Activated CD4-positive, alpha-beta T cell treated with anti-CD3 and anti-CD28 coated beads, Interleukin-2, Interleukin-4, amounts not matched to agents 100 ng/mL and 50 ng/mL, durations not matched to agents 16 hours and 8 hours (primary cell): ENCODE results near the gene RFT1.

Source experiments
- DNase-seq: peaks from one replicate; pipeline ENCODE4 v3.0.0-alpha.2; 2020; ENCODE audit warnings: low spot score

The RFT1 gene

DNA sequence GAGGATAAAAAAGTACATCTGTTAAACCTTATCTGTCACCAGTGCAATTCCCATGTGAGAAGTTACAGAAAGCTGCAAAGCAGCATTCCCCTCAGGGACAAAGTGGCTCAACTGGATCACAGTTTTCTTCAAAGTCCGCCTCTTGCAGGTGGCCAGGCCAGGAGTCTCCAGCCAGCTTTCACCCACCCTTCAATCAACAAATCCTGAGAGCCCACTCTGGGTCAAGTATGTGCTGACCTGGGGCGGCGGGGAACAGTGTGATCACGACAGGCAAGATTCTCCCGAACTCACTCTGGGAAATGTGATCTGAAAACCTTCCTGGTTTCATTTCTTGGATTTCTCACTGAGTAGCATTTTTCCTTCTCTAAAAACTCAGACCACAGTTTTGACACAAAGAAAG, 39.2 kb downstream of the RFT1 start:
- no peak for DNase-seq

DNA sequence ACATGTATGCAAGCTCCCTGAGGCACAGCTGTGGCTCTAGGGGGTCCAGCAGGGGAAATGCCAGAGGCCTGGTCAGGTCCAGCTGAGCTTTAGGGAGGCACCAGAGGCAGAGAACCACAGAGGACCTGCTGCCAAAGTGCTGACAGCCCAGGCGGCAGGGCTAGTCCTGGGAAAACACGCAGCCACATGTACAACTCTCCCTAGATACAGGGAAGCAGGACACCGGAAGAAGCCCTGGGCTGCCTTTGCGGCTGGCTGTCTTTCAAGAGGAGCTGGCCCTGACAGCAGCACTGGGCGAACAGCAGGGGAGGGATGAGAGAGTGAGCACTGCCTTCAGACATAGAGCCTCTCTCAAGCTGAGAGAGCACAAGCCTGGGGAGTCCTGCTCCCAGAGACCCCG, 40.7 kb downstream of the RFT1 start:
- DNase-seq = no peak

DNA sequence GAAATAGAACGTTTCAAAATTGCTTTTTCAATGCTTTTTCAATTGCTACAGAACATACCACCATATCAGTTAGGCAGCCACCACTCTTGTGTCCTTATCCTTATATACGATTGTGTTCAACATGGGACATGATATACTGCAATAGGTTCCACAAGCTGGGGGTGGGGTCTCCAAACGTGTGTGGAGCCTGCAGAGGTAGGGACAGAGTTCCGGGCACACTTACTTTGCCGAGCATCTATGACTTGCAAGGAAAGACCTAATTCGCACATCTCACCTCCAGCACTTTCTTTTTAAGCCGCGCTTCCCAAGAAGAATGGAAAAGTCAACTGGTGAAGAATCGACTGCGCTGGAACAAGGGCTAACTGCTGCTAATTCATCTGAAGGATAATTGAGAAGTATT, 44.8 kb downstream of the RFT1 start:
- no peak for DNase-seq

DNA sequence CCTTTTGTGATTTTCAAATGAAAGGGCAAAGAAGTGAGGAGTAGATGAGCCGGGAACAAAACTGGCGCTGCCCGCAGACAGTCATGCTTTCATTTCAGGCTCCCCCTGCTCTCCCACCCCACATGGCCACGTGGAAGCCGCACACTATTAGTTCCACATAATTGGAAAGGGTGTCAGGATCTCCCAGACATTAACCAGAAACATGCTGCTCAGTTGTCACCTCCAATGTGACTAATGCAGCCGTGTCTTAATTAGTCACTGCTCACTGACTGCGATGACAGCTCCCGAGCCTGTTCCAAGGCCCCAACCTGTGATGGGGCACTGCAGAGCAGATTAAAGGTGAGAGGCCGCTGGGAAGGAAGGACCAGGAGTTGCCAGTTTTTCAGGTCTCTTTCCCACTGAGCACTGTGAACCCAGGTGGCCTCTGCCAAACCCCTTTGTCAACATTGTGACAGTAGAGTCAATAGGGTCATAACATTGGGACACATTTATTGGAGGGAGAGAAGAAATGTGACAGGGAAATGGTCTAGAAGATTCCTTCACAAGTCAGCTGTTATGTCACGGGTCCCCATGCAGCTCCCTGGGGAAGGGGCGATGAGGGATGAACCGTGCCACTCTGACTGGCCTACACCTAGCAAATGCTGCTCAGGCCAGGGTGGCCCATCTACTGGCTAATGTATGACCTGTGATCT, 45.8 kb downstream of the RFT1 start:
- DNase-seq = no peak

DNA sequence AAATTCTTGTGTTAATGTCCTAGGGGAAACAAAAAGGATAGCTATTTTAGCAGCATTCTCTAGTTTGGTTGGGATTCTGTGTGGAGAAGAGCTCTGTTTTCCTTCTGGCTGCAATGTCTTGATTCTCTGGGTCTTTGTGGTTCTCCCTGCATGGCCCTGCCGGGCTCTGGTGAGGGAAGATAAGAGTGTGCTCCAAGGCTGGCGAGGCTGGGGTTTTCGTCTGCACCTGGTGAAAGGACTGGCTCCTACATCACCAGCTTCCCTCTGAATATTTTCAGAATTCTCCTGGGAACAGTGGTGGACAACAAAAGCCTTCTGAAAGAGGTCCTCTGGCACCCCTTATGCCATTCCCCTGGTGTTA, 46.3 kb downstream of the RFT1 start:
- no peak for DNase-seq

DNA sequence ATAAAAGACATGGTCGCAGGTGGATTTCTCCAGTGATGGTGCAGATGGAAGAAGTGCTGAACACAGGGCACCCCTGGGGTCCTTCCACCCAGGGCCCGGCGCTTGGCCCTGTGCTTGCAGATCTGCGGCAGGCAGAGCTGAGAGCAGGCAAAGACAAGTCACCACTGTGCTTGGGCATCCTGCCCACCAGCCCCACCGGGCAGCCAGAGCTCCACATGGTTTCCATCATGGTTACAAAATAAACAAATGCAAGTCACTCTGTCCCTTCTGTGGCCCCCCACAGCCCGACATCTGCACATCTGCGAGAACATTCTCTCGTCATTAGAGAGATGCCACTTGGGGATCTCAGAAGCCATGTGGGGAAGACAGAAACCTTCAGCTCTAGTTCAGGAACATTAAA, 46.7 kb downstream of the RFT1 start:
- no peak for DNase-seq

DNA sequence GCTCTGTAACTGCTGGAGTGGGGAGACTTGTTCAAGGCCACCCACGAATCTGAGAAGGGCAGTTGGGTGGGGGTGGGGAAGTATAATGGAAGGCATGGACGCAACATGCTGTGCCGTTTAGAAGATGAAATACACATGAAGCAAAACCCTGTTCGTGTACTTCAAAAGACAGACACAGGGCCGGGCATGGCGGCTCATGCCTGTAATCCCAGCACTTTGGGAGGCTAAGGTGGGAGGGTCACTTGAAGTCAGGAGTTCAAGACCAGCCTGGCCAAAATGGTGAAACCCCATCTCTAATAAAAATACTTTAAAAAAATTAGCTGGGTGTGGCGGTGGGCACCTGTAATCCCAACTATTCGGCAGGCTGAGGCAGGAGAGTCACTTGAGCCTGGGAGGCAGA, 47.5 kb downstream of the RFT1 start:
- no peak for DNase-seq

DNA sequence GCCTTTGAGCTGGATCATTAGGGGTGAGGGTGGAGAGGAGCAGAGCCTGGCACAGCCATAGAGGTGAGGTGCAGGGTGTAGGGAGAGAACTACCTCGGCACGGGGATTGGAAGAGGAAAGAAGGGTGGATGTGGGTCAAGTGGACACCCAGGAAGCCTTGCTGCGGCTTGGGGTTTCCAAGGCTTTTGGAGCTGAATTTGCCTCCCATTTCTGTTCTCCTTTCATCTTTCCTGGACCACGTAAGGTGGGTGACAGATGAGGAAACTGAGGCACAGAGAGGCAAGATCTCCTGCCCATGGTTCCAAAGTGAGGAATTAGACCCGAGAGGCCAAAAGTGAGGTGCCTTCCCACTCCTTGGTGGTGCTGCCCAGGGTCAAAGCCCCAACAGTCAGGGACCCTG, 48.9 kb downstream of the RFT1 start:
- no peak for DNase-seq

DNA sequence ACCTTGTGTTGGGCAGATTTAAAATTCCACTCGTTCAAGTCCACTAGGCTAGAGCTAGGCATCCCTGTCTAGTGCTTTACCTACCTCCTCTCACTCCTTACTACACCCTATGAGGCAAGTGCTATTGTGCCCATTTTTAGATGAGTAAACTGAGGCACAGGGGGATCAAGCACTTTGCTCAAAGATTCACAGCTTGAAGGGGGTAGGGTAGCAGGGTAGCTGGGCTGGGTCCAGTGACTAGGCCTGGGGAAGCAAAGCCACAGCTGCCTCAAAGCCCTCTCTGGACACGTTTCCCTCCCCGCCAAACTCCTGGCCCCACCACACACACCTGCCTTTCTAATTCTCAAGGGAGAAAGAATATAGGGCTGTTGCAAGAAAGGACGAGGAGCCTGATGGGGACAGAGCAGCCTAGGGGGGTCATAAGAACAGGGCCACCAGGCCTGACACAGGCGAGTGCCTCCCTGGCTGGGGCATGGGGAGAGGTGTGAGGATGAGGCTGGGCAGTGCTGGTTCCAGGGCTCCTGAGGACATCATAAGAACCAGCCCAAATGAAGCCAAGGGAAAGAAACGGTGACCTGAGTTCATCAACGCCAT, 49.5 kb downstream of the RFT1 start:
- no peak for DNase-seq

DNA sequence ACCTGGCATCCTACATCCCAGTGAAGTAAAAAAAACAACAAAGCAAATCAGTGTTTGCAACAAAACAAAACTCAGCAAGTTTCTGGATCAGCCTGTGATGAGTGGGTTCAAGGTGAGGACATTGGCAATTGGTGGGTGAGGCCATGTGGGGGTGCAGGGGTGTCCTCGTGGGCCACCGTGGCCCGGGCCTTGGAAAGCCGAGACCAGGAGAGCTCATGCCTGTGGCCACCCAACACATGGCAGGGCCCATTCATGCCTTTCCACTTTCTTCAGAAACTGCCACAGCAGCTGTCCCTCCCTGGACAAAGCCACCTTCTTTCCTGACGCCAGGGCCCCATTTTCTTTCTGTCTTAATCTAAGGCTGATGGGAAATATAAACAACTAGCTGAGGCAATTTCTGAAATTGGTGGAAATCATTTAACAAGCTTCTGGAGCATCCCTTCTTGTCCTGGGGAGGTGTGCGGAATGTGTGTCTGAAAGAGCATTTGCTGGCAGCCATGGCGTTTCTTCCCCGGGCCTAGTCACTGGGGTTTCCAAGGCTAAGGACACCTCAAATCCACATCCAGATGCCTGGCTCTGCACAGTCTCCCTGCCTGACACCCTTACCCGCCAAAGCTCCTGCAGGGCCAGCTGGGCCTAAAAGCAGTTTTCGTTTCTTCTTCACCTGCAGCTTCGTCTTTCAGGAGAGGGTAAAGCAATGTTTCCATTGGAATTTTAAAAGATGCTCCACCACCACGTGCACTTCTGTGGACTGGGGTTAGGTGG, 50.3 kb downstream of the RFT1 start:
- no peak for DNase-seq

DNA sequence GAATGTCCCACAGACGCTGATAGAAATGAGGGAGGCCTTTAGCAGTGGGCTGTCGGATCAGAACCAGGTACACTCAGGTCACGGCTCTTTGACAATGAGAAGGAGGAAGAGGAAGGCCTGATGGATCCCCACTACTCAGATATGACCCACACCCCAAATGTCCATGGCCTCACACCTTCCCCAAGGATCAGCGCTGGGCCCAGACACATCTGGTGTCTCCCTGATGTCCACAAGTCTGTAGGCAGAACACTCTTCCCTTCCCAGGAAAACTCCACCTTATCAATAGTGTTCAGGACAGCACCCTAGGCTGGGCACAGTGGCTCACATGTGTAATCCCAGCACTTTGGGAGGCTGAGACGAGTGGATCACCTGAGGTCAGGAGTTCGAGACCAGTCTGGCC, 51.1 kb downstream of the RFT1 start:
- no peak for DNase-seq

DNA sequence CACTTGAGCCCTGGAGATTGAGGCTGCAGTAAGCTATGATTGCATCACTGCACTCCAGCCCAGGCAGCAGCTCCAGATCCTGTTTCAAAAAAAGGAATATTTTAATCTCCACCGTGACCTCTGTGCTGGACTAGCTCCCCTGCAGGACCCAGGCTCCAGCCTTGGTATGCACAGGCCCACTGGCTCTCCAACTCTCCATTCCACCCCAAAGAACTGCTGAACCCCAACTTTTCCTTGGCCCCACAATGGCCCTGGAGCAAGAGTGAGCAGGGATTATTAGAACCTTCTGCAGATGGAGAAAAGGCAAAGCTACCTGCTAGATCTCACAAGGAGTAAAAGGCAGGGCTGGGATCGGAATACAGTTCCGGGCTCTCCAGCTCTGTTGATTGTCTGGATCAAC, 51.6 kb downstream of the RFT1 start:
- DNase-seq = no peak

DNA sequence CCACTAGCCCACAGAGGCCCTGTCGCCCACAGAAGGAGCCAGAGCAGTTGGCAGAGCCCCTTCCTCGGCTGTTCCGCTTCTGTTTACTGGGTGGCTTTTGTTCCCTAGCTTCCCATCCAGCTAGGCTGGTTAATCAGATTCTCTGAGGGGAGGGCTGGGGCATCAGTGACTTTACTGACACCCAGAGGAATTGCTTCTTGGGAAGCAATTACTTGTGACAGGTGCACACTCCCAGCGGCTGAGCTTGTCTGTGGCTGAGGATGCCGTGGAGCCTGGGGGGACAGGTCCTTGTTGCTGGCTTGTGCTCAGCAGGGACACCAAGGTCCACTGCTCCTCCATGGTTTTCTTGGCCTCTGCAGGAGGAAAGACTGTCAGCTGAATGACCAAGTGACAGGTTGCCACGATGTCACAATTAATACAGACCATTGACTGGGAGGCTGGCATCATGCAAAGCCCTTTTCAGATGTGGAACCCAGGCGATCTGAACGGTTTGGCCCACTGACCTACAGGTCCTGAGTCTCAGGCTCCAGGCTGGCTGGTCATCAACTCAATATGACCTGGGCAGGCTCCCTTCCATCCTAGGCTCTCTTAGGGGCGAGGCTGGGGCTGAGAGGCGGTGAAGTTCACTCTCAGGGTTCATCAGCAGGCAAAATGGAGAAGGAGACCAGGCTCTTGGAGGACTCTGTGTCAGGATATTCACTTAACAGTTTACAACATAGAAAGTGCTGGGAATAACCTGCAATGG, 52.6 kb downstream of the RFT1 start:
- no peak for DNase-seq

DNA sequence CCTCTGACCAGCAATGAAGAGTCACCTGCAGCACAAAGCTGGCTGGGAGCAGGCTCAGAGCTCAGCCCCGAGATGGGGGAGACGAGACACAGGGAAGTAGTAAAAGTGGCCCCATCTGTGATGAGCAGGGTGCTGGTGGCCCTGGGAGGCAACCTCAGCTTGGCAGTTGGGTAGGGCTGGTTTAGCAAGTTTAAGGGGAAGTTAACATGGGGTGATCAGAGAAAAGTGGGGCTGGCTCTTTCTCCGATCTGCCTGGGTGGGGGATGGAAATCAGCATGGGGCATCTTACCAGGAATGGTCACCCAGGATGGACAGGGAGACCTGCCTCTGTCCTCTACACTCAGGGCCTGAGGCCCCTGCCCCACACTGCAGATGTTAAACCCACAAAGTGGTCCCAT, 54.5 kb downstream of the RFT1 start:
- no peak for DNase-seq

DNA sequence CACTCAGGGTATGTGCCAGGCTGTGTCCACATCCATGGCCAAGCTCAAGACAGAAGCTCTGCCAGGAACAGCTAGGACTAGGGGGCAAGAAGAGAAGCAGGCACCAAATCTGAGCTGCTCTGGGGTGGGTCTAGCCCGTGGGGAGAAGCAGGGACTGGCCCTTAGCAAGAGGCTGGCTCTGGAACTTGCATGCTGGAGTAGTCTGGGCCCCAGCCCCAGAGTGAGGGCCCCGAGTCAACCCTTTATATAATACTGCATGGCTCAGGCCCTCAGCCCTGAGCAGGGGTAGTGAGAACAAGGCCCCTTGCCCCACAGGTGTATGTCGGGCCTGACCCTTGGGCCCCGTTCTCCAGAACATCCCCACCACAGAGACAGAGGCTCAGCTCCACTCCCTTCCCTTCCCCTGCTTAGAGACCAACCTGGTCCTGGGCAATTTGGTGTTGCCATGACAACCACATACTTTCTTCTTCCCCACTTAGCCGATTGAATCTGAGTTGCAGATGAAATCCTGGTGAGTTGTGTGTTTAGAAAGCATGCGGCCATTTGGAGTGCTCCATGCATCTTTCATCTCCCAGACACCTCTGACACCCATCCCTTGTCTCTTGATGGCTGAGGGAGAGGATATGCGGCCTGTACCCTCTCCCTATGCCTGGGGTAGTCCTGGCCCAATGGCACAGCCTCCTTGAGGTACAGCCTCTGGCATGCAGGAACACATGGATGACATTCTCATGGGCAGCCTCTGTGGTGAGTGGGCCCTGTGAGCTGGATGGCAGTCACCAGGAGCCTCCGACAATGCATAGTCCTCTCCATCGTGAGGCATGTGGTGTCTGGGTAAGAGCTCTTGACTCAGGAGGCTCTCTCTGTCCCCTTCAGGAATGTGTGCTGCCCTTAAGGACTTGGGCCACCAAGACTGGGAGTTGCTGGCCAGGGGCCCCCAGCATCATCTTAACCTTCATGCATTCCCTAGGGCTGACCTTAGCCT, 55.2 kb downstream of the RFT1 start:
- no peak for DNase-seq

DNA sequence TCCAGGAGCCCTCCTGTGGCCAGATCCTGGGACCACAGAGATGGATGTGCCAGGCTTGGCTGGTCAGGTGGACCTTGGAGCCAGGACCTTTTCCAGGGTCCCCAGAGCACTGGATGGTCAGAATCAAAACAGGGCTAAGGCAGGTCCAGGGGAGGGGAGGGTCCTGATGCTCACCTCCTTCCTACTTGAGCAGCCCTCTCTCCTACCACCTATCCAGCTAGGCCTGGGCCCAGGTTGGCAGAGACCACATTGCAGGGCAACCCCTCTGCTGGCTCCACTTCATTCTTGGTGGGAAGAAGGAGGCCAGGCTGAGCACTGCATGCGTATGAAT, 55.9 kb downstream of the RFT1 start:
- DNase-seq = no peak

DNA sequence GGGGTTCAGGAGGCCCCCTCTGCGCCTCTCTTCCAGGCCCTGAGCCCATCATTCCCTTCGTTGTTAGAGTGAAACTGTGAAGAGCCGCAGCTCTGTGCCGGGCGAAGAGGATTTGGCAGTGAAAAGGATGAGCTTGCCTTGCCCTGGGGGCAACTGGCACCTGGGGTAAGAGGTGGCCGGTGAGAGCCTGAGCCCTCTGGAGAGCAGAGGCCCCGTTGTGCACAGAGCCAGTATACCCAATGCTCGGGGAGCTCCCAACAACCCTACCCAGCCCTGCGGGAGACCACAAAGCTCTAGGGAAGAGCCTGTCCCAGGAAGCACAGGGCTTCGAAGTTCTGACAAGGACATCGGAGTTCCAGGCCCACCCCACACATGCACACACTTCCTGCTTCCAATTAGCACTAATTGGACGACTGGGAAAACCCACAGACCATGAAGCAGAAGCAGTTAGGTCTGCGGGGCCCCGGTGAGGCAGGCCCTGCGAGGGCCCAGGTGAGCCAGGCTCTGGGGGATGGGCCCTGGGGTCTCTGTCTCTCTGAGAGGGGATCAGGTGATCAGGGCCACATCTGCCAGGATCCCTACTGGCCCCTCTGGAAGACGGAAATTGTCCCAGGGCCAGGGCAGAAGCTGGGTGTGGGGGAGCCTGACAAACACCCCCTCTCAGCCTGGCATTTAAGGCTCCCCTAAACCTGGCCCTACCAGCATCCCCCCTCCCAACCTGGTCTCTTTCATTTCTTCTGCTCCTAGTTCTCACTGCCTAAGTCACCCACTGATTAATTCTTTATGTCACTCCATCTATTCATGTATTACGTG, 56.5 kb downstream of the RFT1 start:
- no peak for DNase-seq

DNA sequence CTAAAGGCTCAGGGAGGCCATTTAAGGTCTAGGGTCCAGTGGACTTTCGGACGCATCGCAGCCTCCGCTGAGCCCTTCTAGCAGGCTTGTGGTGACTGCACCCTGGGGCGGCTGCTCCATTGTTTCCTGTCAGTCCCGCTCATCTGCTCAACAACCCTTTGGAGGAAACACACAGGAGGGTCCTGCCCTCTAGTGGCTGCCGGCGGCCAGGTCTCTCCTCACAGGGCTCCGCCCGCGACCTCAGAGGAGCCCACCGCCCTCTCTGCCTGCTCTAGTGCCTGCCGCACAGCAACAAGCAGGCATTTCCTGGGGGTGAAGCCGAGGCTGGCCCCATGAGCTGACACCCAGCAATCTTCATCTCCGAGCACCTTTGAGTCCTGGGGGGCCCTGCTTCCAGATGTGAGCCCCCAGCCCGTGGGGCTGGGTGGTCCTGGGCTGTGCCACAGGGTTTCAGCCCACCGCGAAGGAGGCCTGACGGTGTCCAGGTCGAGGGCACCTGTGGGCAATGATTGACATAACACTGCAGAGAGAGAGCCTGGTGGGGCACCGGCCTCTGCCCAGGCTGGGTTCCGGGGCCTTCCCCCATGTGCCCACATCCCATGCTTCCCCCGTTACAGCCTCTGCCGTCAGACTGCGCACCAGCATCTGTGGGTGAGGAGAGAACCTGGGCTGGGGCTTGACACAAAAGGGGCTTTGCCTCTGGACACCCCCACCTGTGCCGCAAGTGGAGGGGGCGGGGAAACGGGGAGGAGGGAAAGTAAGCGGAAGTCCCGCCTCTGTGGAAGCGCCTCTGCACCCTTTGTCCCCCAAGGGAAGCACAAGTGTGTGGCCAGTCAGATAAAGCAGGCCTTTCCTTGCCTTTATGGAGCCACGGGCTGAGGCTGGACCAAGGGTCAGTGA, 57.3 kb downstream of the RFT1 start:
- peak; percentile 90 for DNase-seq

DNA sequence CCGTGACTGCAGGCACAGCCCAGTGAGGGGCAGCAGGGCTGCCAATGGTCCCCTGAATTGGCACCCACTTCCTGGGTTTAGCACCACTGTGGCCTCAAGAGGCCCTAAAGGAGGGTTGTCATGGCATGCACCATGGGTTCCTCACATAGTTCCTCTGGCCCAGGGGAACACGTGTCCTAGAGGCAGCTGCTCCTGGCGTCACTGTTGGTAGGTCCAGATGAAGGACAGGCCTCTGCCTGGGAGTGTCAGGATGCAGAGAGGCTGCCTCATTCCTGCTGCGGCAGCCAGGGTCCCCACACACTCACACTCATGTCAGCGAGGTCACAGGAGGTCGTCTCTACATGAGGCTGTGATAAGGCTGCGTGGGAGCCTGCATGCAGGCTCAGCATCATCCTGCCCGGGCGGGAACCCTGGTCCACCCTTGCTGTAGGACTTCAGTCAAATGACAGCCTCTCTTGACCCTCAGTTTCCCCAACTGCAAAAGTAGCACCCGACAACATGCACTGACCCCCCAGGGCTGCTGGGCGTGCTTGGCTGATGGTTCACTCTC, 58.3 kb downstream of the RFT1 start:
- DNase-seq = no peak
